HepG2 (cell line): ENCODE data around the gene ABCC1. TPM values are rescaled to one million over a fixed set of nuclear protein-coding genes. Genes with fewer than 3 reads are reported as not detected.

ENCODE experiments used
- ATAC-seq: fragments of 200-7000 bp; cut with Tn5 transposase; 3 replicates; pipeline ENCODE4 v1.9.1; 2020; ENCODE audit warnings: mild to moderate bottlenecking, moderate library complexity
- BruUV-seq: library from RNA; stranded (reverse); fragments of 400-500 nt; replicated peaks from 2 replicates; lab custom pipeline; 2021; lab: Mats Ljungman, UMichigan
- CTCF ChIA-PET: fragments of 300-600 bp; formaldehyde crosslinking; extraction: SDS; loops from one replicate; lab custom pipeline; 2021; ENCODE audit warnings: low total read pairs, inconsistent platforms, low intra/inter-chr PET ratio; lab: Yijun Ruan, JAX
- POLR2A ChIA-PET: fragments of 350-600 bp; sonication (Branson Sonifier 250); formaldehyde crosslinking; loops from one replicate; lab custom pipeline; 2020; ENCODE audit warnings: antibody characterized with exemption, inconsistent platforms; lab: Yijun Ruan, JAX
- DNase-seq: peaks from one replicate; pipeline ENCODE4 v3.0.0-alpha.2; 2015; ENCODE audit warnings: low spot score
- FAIRE-seq: peaks from 3 replicates; lab custom pipeline; 2011; peaks lifted over from hg19 to GRCh38; lab: Jason Lieb, UNC
- H2AFZ ChIP-seq: one replicate; pipeline ENCODE4 v1.6.1; 2011; ENCODE audit warnings: low read length, inconsistent platforms
- H3K27ac ChIP-seq: fragments of 300-600 bp; 3 replicates; pipeline ENCODE4 v1.8.0; 2011; ENCODE audit warnings: mixed run types, mild to moderate bottlenecking, mixed read lengths, low read length, inconsistent platforms; ENCODE audit not compliant: insufficient read depth; ENCODE audit errors: extremely low read length
- H3K27me3 ChIP-seq, 2 experiments: fragments of 200-600 bp in 1 of 2; 2 replicates in 1 of 2; 3 replicates in 1 of 2; pipeline versions ENCODE4 v1.6.0 to v1.8.0; 2011; ENCODE audit warnings: low read length in 2 of 2, mild to moderate bottlenecking in 2 of 2, moderate library complexity in 2 of 2, inconsistent platforms in 1 of 2; ENCODE audit not compliant: insufficient read depth in 2 of 2, control insufficient read depth in 1 of 2
- H3K36me3 ChIP-seq, 2 experiments: fragments of 200-600 bp in 1 of 2; replicated peaks in 1 of 2; 2 replicates in 1 of 2; 3 replicates in 1 of 2; pipeline versions ENCODE4 v1.5.1 to v1.8.0; 2011; ENCODE audit warnings: low read length in 2 of 2, inconsistent platforms in 1 of 2; ENCODE audit not compliant: insufficient read depth in 2 of 2, control insufficient read depth in 1 of 2
- H3K4me1 ChIP-seq: 2 replicates; pipeline ENCODE4 v1.5.1; 2012; ENCODE audit warnings: low read length, inconsistent platforms; ENCODE audit not compliant: insufficient read depth
- H3K4me2 ChIP-seq: 2 replicates; pipeline ENCODE4 v1.6.0; 2011; ENCODE audit warnings: low read depth, low read length, inconsistent platforms
- H3K4me3 ChIP-seq, 3 experiments: fragments of 200-600 bp in 1 of 3; sonication (generic), shearing (Covaris generic) in 1 of 3; replicated peaks in 1 of 3; 2 replicates each; pipeline ENCODE4 v1.5.1; 2011 to 2016; ENCODE audit warnings: low read length in 3 of 3, inconsistent platforms in 2 of 3, low read depth in 2 of 3, mild to moderate bottlenecking in 2 of 3, control low read depth in 1 of 3, mixed read lengths in 1 of 3; ENCODE audit not compliant: insufficient read depth in 1 of 3
- H3K79me2 ChIP-seq: one replicate; pipeline ENCODE4 v1.6.1; 2011; ENCODE audit warnings: low read length, inconsistent platforms; ENCODE audit not compliant: insufficient read depth
- H3K9ac ChIP-seq: 2 replicates; pipeline ENCODE4 v1.6.0; 2011; ENCODE audit warnings: mild to moderate bottlenecking, low read depth, low read length, inconsistent platforms; ENCODE audit not compliant: insufficient read depth
- H3K9me3 ChIP-seq: 2 replicates; pipeline ENCODE4 v1.5.1; 2012; ENCODE audit warnings: mild to moderate bottlenecking, low read length
- H4K20me1 ChIP-seq: 2 replicates; pipeline ENCODE4 v1.6.0; 2011; ENCODE audit warnings: inconsistent platforms, mild to moderate bottlenecking, low read length, moderate library complexity; ENCODE audit not compliant: insufficient read depth
- BHLHE40 ChIP-seq: IDR thresholded peaks from 2 replicates; pipeline ENCODE4 v1.6.1; 2011; ENCODE audit warnings: low read length, improper control_type of control experiment
- HNRNPLL ChIP-seq: fragments of 200-400 bp; formaldehyde crosslinking; IDR thresholded peaks from 2 replicates; pipeline ENCODE4 v1.6.1; 2017; ENCODE audit warnings: mild to moderate bottlenecking, low read depth, low read length; ENCODE audit not compliant: poor library complexity, severe bottlenecking
- NBN ChIP-seq: fragments of 450-650 bp; conservative IDR thresholded peaks from 2 replicates; pipeline ENCODE4 v1.6.1; 2017
- PLRG1 ChIP-seq: fragments of 450-650 bp; conservative IDR thresholded peaks from 2 replicates; pipeline ENCODE4 v1.6.1; 2016
- POLR2A ChIP-seq, 2 experiments: IDR thresholded peaks; 2 replicates each; pipeline ENCODE4 v1.6.1; 2011; ENCODE audit warnings: low read depth in 2 of 2, low read length in 2 of 2, mild to moderate bottlenecking in 1 of 2, moderate library complexity in 1 of 2; ENCODE audit not compliant: insufficient read depth in 1 of 2
- RFX5 ChIP-seq: IDR thresholded peaks from 2 replicates; pipeline ENCODE4 v1.6.1; 2011; ENCODE audit warnings: low read depth, low read length, improper control_type of control experiment
- RFXANK ChIP-seq: IDR thresholded peaks from 2 replicates; pipeline ENCODE4 v1.6.1; 2016
- RNF2 ChIP-seq: fragments of 450-650 bp; conservative IDR thresholded peaks from 2 replicates; pipeline ENCODE4 v1.6.1; 2016; ENCODE audit warnings: low read depth
- SATB2 ChIP-seq: sonication (generic); formaldehyde crosslinking; IDR thresholded peaks from 2 replicates; pipeline ENCODE4 v1.5.0; 2020; ENCODE audit warnings: missing genetic modification reagents
- SIX4 ChIP-seq: sonication (generic); formaldehyde crosslinking; IDR thresholded peaks from 2 replicates; pipeline ENCODE4 v1.4.0; 2020; ENCODE audit warnings: missing genetic modification reagents
- YEATS2 ChIP-seq: sonication (generic); formaldehyde crosslinking; IDR thresholded peaks from 2 replicates; pipeline ENCODE4 v1.4.0; 2020; ENCODE audit warnings: missing genetic modification reagents, borderline replicate concordance
- ZNF282 ChIP-seq: fragments of 450-650 bp; IDR thresholded peaks from 2 replicates; pipeline ENCODE4 v1.6.1; 2018; ENCODE audit not compliant: partially characterized antibody
- ZNF761 ChIP-seq: sonication (generic); formaldehyde crosslinking; conservative IDR thresholded peaks from 2 replicates; pipeline ENCODE4 v1.4.0; 2020; ENCODE audit warnings: mild to moderate bottlenecking, missing genetic modification reagents
- WGBS: methylation state at CpG from one replicate; pipeline ENCODE4 v1.1.6; 2017; ENCODE audit warnings: low lambda C conversion rate; 5-methylcytosine and 5-hydroxymethylcytosine counted together
- in situ Hi-C: cut with HindIII; loops from 2 replicates; pipeline ENCODE4 v1.10.0; 2017; ENCODE audit warnings: low pct_unique_long_range_greater_than_20kb; ENCODE audit not compliant: extremely low pct_ligation_motif_present
- intact Hi-C: fragments of 100-400 bp; cut with micrococcal nuclease; formaldehyde crosslinking; loops from one replicate; pipeline ENCODE4 v1.10.0; 2022; ENCODE audit not compliant: unreplicated experiment
- polyA plus RNA-seq, 8 experiments: library from polyadenylated mRNA; depleted of rRNA in 3 of 8; stranded (reverse) in 7 of 8; unstranded in 1 of 8; fragments of >200 nt; fragmentation: Illumina TruSeq in 4 of 8; extraction: Trizol in 4 of 8; gene quantifications; 2 replicates each; pipeline versions ENCODE4 v1.2.1 to v1.2.3, GENCODE V29; 2011 to 2016; ENCODE audit warnings: low read depth in 4 of 8, missing spikeins in 1 of 8, mixed read lengths in 1 of 8; ENCODE audit not compliant: insufficient read depth in 1 of 8
- total RNA-seq, 5 experiments: library from RNA; depleted of rRNA; stranded (reverse); fragments of >200 nt; fragmentation: Illumina TruSeq; extraction: Trizol; gene quantifications; 2 replicates each; pipeline ENCODE4 v1.2.3, GENCODE V29; 2016; ENCODE audit warnings: low read depth in 1 of 5
- TF ChIP-seq, protein P1 (sequence below): sonication (generic); formaldehyde crosslinking; IDR thresholded peaks from 2 replicates; pipeline ENCODE4 v1.4.0; 2020; ENCODE audit warnings: missing genetic modification reagents
- TF ChIP-seq, protein P2 (sequence below): fragments of 450-650 bp; IDR thresholded peaks from 2 replicates; pipeline ENCODE4 v1.6.1; 2017

Gene ABCC1
- total and polyA plus RNA-seq, 2 of the 13 experiments (the other 11 are each of a cell fraction or from before 2014, with no cell fraction given), result 13.0 to 30.6 TPM

DNA sequence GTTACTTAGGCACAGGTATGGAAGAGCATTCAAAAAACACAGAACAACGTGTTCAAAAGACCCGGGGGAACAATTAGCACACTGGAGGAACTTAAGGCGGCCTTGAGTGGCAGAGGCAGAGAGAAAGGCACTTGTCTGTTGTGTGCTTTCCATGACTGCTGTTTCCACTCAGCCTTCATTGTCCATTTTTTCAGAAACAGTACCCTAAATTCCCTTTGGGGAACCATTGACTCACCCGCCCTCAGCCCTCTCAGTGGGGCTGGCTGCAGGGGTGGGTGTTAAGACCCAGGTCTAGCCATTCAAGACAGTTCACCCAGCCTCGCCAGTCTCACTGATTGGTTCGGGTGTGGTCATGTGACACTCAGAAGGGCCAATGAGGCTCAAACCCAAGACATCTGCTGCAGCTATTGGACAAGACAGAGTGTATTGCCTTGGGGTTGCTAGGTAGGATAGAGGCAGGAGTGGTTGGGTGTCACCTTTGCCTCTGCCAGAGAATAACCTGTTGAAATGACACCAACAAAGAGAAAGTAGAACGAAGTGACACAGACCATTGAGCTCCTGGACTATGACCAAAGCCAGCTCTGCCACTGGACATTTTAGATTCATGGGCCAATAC is 41.4 kb upstream of the ABCC1 start (continued):
- TF ChIP-seq, protein P1, sequence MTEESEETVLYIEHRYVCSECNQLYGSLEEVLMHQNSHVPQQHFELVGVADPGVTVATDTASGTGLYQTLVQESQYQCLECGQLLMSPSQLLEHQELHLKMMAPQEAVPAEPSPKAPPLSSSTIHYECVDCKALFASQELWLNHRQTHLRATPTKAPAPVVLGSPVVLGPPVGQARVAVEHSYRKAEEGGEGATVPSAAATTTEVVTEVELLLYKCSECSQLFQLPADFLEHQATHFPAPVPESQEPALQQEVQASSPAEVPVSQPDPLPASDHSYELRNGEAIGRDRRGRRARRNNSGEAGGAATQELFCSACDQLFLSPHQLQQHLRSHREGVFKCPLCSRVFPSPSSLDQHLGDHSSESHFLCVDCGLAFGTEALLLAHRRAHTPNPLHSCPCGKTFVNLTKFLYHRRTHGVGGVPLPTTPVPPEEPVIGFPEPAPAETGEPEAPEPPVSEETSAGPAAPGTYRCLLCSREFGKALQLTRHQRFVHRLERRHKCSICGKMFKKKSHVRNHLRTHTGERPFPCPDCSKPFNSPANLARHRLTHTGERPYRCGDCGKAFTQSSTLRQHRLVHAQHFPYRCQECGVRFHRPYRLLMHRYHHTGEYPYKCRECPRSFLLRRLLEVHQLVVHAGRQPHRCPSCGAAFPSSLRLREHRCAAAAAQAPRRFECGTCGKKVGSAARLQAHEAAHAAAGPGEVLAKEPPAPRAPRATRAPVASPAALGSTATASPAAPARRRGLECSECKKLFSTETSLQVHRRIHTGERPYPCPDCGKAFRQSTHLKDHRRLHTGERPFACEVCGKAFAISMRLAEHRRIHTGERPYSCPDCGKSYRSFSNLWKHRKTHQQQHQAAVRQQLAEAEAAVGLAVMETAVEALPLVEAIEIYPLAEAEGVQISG (CRISPR knock-in tag), result no peak
- TF ChIP-seq RFX5, result peak; percentile 100
- no peak for TF ChIP-seq RNF2
- no peak for TF ChIP-seq POLR2A (IDR thresholded peaks at IDR 0.05; ENCODE audit: insufficient read depth in 1 of 2, low read depth in 2 of 2, low read length in 2 of 2)
- TF ChIP-seq YEATS2 (CRISPR knock-in tag), result no peak
- TF ChIP-seq BHLHE40, result peak; percentile 43; the same call in 1 of the 2 replicates
- TF ChIP-seq SATB2, result no peak
- peak; percentile 99 for TF ChIP-seq RFXANK (CRISPR knock-in tag)

DNA sequence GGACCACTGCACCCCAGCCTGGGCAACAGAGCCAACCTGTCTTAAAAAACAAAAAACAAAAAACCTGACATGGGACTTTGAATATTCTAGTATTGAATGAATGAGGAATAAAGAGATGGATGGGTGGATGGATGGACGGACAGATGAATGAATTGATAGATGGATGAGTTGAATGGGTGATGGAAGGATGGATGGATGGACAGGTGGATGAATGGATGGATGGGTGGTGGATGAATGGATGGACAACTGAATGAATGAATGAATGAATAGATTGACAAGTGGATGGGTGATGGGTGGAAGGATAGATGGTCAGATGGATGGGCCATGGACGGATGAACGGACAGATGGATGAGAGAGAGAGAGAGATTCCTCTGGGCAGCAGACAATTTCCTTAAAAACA is 38.2 kb upstream of the ABCC1 start:
- 21% methylated on average over 3 of the region's 3 CpGs for WGBS
- no peaks in the 10 kb centered on the region for H3K79me2 ChIP-seq

More for the DNA sequence above, 38.2 kb upstream of the ABCC1 start:
- TF ChIP-seq HNRNPLL (no peak), PLRG1 (0 out of 2 replicates have a peak, but pooled peaks have one; percentile 62), NBN (0 out of 2 replicates have a peak, but pooled peaks have one; percentile 58), ZNF282 (peak; percentile 58), ZNF761 (CRISPR knock-in tag) (no peak), SIX4 (CRISPR knock-in tag) (no peak)
- TF ChIP-seq, protein P2, sequence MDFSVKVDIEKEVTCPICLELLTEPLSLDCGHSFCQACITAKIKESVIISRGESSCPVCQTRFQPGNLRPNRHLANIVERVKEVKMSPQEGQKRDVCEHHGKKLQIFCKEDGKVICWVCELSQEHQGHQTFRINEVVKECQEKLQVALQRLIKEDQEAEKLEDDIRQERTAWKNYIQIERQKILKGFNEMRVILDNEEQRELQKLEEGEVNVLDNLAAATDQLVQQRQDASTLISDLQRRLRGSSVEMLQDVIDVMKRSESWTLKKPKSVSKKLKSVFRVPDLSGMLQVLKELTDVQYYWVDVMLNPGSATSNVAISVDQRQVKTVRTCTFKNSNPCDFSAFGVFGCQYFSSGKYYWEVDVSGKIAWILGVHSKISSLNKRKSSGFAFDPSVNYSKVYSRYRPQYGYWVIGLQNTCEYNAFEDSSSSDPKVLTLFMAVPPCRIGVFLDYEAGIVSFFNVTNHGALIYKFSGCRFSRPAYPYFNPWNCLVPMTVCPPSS, result 0 out of 2 replicates have a peak, but pooled peaks have one; percentile 40
- H3K36me3 ChIP-seq, result no peaks in the 10 kb centered on the region
- no peaks in the 10 kb centered on the region for H4K20me1 ChIP-seq
- H3K27ac ChIP-seq, result no peak overlapping the region
- intact Hi-C loops (no loop called here), in situ Hi-C loops (no loop called here)
- CTCF ChIA-PET, result no interaction called here
- BruUV-seq, result no TSS peak
- no peaks in the 10 kb centered on the region for H3K9me3 ChIP-seq
- no peak for DNase-seq
- POLR2A ChIA-PET, result no interaction called here
- H3K4me2 ChIP-seq, result no peak overlapping the region
- no peak for ATAC-seq
- no peak overlapping the region for H3K4me3 ChIP-seq
- no peak for FAIRE-seq
- peaks cover 26% of the 10 kb centered on the region for H3K4me1 ChIP-seq
- H3K27me3 ChIP-seq, result no peaks in the 10 kb centered on the region; a peak in 1 of 5 replicates
- no peak overlapping the region for H2AFZ ChIP-seq
- no peak overlapping the region for H3K9ac ChIP-seq
